Activated CD4-positive, alpha-beta T cell treated with anti-CD3 and anti-CD28 coated beads, Interleukin-10, Interleukin-2, amounts not matched to agents 100 ng/mL and 50 ng/mL, durations not matched to agents 16 hours and 8 hours (primary cell): Measurements from ENCODE around the gene RENBP.

Experiments
- DNase-seq: peaks from one replicate; pipeline ENCODE4 v3.0.0-alpha.2; 2020

RENBP gene

DNA sequence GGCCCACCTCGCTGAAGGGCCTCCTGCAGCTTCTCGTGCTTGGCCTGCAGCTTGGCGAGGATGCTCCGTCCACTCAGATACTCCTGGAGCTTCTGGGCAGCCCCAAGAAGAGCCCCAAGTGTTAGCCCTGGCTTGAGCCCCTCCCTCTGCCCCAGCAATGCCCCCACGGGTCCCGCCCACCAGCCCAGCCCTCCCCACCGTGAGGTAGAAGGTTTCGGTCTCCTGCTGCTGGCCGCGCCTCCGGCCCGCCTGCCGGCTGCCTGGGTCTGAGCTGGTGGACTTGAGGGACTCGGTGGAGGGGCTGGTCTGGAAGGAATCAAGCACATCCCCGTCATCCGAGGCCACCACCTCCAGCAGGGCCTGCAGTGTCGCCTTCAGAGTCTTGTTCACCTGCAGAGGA lies 31.2 kb downstream of the RENBP start:
- no peak for DNase-seq

DNA sequence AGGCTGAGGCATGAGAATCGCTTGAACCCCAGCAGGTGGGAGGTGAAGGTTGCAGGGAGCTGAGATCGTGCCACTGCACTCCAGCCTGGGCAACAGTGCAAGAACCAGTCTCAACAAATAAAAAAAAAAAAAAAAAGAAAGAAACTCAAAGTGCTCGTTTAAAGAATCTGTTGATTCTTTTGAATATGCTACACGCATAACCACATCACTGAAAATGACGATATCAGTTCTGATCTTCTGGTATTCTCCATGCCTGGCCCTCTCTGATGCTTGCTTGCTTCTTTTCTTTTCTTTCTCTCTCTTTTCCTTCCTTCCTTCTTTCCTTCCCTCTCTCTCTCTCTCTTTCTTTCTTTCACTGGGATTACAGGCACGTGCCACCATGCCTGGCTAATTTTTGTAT lies 32.6 kb downstream of the RENBP start:
- no peak for DNase-seq

- DNase-seq = no peak
These were observed 34.0 kb downstream of the RENBP start for GRCh38 chrX:153910446-153910845.

GRCh38 chrX:153909980-153910360 lies 34.5 kb downstream of the RENBP start:
- no peak for DNase-seq

DNA sequence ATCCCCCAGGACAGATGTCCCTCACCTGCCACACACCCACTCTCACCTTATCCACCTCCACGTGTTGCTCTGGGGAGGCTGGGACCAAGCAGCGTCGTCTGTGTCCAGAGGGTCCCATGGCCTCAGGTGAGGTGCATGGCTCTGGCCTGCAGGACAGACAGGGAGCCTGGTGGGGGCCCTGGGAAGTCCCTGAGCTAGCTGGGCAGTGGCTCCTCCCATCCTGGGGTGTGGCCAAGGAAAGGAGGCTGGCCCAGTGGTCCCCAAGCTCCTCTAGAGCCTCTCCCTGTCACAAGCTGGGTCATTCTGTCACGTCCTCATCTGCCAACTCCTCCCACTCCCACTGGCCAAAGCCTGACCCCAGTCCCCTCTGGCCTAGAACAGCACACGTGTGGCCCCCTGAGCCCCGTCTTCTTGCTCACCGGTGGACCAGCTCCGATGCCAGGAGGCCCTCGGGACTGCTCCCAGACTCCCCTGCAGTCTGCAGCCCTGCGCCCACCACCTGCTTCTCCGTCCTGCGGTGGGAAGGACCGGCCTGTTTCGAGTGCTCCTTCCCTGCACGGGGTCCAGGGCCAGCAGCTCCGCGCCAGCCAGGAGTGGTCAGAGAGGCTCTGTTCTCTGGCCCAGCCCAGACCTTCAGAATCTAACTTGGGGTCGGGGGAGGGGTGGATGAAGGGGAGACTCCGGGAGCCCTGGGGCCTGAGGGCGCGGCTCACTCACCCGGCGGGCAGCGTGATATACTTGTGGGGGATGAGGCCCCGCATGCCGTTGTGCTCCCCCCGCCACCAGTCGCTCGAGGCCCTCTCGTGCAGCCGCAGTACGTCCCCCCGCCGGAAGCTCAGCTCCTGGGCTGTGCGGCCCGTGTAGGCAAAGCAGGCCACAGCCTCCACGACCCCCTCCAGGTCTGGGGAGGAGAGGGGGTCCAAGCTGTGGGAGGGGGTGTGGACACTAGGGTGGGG lies 35.1 kb downstream of the RENBP start:
- no peak for DNase-seq

DNA sequence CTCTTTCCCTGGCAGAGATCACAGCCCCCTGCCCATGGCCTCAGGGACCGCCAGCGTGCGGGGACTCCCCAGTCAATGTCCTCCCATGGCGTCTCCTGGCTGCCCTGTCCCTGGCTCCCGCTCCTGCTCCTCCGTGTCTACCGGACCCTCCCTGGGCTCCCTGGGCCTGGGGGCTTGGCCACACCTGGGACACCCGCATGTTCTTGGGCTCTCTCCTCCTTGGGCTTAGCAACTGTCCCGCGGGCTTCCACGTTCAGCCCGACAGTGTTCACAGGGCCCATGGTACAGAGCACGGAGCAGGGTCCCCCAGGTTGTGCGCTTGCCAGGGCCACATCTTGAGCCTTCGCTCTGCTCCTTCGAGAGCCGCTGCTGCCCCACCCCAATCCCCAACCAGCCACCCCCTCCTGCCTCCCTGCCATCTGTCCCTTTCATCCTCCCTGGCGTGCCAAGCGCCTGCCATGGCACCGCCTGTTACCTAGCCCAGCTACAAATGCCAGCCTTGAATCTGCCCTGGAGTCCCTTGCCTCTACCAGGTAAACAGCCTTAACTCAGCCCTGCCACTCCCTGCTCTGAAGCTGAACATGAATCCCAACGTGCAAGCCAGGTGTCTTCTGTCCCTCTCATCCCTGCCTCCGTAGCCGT lies 36.1 kb downstream of the RENBP start:
- no peak for DNase-seq

GRCh38 chrX:153907456-153907855 lies 37.0 kb downstream of the RENBP start:
- no peak for DNase-seq

DNA sequence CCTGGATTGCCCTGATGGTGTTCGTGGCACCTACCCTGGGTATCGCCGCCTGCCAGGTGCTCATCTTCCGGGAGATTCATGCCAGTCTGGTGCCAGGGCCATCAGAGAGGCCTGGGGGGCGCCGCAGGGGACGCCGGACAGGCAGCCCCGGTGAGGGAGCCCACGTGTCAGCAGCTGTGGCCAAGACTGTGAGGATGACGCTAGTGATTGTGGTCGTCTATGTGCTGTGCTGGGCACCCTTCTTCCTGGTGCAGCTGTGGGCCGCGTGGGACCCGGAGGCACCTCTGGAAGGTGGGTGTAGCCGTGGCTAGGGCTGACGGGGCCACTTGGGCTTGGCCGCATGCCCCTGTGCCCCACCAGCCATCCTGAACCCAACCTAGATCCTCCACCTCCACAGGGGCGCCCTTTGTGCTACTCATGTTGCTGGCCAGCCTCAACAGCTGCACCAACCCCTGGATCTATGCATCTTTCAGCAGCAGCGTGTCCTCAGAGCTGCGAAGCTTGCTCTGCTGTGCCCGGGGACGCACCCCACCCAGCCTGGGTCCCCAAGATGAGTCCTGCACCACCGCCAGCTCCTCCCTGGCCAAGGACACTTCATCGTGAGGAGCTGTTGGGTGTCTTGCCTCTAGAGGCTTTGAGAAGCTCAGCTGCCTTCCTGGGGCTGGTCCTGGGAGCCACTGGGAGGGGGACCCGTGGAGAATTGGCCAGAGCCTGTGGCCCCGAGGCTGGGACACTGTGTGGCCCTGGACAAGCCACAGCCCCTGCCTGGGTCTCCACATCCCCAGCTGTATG lies 38.1 kb downstream of the RENBP start:
- no peak for DNase-seq

DNA sequence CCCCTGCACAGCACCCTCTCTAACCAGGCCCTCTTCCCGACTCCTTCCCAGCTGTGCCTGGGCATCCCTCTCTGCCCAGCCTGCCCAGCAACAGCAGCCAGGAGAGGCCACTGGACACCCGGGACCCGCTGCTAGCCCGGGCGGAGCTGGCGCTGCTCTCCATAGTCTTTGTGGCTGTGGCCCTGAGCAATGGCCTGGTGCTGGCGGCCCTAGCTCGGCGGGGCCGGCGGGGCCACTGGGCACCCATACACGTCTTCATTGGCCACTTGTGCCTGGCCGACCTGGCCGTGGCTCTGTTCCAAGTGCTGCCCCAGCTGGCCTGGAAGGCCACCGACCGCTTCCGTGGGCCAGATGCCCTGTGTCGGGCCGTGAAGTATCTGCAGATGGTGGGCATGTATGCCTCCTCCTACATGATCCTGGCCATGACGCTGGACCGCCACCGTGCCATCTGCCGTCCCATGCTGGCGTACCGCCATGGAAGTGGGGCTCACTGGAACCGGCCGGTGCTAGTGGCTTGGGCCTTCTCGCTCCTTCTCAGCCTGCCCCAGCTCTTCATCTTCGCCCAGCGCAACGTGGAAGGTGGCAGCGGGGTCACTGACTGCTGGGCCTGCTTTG lies 38.9 kb downstream of the RENBP start:
- no peak for DNase-seq

GRCh38 chrX:153903991-153904957 lies 40.2 kb downstream of the RENBP start, which contains the start of gene AVPR2:
AVPR2 (plus strand) TSS chrX:153904673; CDS start chrX:153905146, 473 bp downstream.
- DNase-seq = no peak

GRCh38 chrX:153903238-153903980 lies 41.0 kb downstream of the RENBP start:
- no peak for DNase-seq

DNA sequence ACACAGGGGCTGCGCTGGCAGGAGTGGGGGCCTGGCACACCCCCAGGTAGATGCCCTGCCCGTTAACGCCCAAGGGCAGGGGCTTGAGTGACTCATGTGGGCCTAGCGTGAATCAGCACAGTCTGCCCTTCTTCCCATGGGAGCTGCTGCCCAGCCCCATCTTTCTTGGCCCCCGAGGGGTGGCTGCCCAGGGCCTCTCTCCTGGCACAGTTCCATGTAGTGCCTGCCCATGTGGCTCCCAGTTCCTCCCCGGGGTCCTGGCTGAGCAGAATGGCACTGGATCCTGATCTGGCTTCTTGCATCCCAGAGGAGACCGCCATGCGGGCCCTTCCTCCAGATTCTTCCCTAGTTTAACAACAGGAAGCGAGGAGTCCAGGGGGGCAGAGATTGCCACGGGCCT lies 42.1 kb downstream of the RENBP start:
- DNase-seq = no peak

DNA sequence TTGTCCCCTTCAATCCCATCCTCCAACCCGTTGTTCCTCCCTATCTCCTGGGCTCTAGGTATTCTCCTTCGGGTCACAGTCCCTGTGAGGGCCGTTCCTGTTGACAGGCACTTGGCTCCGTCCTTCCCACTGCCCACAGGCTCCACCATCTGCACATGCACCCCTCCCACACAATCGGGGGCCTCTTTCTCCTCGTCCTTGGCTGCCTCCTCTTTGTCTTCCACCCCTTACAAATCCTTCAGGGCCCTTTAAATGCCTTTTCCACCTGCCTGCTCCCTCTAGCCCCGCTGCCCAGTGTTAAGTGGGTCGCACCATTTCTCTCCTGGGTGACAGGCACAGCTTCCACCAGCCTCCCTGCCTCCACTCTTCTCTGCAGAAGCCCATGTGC lies 42.7 kb downstream of the RENBP start:
- DNase-seq = no peak

GRCh38 chrX:153900831-153901752 lies 43.4 kb downstream of the RENBP start:
- peak; percentile 77 for DNase-seq

GRCh38 chrX:153897899-153898298 lies 46.5 kb downstream of the RENBP start:
- no peak for DNase-seq

GRCh38 chrX:153889123-153889522 lies 55.3 kb downstream of the RENBP start:
- DNase-seq = no peak

- DNase-seq = no peak
These were observed 56.1 kb downstream of the RENBP start for GRCh38 chrX:153888344-153888743.

- DNase-seq = no peak
These were observed 57.1 kb downstream of the RENBP start for GRCh38 chrX:153887385-153887784.

DNA sequence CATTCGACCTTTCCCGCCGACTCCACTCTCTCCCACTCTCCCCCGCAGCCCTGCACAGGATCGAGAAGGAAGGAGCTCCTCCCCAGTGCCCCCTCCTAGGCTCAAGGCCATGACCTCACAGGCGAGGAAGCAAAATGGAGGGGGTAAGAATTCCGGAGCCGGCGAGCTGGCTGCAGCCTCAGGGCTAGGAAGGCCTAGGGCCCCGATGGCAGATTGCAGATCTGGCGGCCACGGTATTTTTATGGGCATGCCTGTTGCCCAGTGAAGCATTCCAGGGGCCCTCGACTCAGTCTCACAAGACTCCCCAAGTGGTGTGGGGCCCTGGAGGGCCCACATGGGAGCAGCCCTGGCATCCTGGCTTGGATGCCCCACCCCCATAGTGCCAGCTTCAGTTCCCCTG lies 57.5 kb downstream of the RENBP start:
- DNase-seq = no peak
